ENCODE measurements around the gene WDR43. TPM values are rescaled to one million over a fixed set of nuclear protein-coding genes. Genes with fewer than 3 reads are reported as not detected.
"Not testable (repeated sequence)": the region's sequence is repeated elsewhere in the genome, so short reads cannot be mapped to it uniquely, and the experiment has no call there.

The WDR43 gene
- polyA plus RNA-seq, 1 donor from 2014 or later: 24.4 TPM

DNA sequence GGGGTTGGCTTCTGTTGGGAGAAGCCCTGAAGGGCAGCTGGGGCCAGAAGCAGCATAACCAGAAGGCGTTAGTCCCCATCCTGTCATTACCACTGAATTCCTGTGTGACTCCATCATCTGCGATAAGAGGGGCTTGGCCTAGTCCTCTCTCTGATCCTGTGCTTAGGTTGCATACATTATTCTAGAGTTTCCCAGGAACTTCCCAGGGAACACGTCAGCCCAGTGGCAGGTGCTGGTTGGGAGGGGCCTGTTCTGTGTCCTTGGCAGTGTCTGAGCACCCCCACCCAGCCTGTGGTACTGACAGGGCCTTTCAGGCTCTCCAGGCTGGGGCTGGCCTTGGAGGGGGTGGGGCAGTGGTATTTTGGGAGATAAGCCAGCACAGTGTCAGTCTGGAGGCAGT is 82.1 kb downstream of the WDR43 start:
- Histone ChIP-seq H3K36me3 (ENCODE audit: insufficient read depth, low read length) (no peaks in the 10 kb centered on the region), H3K9ac (ENCODE audit: low read length) (no peak overlapping the region), H3K4me2 (ENCODE audit: low read length) (no peak overlapping the region), H3K4me3 (ENCODE audit: low read length) (no peak overlapping the region), H2AFZ (ENCODE audit: low read depth, low read length) (no peak overlapping the region), H3K27ac (ENCODE audit: low read length) (no peak overlapping the region), H3K79me2 (replicated peaks; ENCODE audit: insufficient read depth, low read length) (no peaks in the 10 kb centered on the region), H3F3A (ENCODE audit: insufficient read depth, low read length, poor library complexity, severe bottlenecking) (no peaks in the 10 kb centered on the region), H3K27me3 (ENCODE audit: insufficient read depth, low read depth, low read length) (no peaks in the 10 kb centered on the region), H4K20me1 (ENCODE audit: insufficient read depth) (no peaks in the 10 kb centered on the region), H3K9me2 (ENCODE audit: insufficient read depth, low read length) (no peaks in the 10 kb centered on the region), H3K9me3 (ENCODE audit: low read length) (no peaks in the 10 kb centered on the region)
- TF ChIP-seq TAF1 (IDR thresholded peaks at IDR 0.05; ENCODE audit: low read depth) (no peak), POLR2AphosphoS5 (IDR thresholded peaks at IDR 0.05) (no peak), EP300 (conservative IDR thresholded peaks at IDR 0.05; ENCODE audit: poor library complexity, severe bottlenecking) (no peak), SMC3 (conservative IDR thresholded peaks at IDR 0.05; ENCODE audit: poor library complexity) (no peak), EZH2 (IDR thresholded peaks at IDR 0.05; ENCODE audit: borderline replicate concordance, insufficient read depth, low read length, poor library complexity, severe bottlenecking) (no peak), MXI1 (conservative IDR thresholded peaks at IDR 0.05; ENCODE audit: poor library complexity, severe bottlenecking) (no peak), RAD21 (conservative IDR thresholded peaks at IDR 0.05) (no peak)
- TF ChIP-seq, protein P1, sequence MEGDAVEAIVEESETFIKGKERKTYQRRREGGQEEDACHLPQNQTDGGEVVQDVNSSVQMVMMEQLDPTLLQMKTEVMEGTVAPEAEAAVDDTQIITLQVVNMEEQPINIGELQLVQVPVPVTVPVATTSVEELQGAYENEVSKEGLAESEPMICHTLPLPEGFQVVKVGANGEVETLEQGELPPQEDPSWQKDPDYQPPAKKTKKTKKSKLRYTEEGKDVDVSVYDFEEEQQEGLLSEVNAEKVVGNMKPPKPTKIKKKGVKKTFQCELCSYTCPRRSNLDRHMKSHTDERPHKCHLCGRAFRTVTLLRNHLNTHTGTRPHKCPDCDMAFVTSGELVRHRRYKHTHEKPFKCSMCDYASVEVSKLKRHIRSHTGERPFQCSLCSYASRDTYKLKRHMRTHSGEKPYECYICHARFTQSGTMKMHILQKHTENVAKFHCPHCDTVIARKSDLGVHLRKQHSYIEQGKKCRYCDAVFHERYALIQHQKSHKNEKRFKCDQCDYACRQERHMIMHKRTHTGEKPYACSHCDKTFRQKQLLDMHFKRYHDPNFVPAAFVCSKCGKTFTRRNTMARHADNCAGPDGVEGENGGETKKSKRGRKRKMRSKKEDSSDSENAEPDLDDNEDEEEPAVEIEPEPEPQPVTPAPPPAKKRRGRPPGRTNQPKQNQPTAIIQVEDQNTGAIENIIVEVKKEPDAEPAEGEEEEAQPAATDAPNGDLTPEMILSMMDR (IDR thresholded peaks at IDR 0.05; ENCODE audit: poor library complexity, severe bottlenecking): no peak
- TF ChIP-seq, protein P2, sequence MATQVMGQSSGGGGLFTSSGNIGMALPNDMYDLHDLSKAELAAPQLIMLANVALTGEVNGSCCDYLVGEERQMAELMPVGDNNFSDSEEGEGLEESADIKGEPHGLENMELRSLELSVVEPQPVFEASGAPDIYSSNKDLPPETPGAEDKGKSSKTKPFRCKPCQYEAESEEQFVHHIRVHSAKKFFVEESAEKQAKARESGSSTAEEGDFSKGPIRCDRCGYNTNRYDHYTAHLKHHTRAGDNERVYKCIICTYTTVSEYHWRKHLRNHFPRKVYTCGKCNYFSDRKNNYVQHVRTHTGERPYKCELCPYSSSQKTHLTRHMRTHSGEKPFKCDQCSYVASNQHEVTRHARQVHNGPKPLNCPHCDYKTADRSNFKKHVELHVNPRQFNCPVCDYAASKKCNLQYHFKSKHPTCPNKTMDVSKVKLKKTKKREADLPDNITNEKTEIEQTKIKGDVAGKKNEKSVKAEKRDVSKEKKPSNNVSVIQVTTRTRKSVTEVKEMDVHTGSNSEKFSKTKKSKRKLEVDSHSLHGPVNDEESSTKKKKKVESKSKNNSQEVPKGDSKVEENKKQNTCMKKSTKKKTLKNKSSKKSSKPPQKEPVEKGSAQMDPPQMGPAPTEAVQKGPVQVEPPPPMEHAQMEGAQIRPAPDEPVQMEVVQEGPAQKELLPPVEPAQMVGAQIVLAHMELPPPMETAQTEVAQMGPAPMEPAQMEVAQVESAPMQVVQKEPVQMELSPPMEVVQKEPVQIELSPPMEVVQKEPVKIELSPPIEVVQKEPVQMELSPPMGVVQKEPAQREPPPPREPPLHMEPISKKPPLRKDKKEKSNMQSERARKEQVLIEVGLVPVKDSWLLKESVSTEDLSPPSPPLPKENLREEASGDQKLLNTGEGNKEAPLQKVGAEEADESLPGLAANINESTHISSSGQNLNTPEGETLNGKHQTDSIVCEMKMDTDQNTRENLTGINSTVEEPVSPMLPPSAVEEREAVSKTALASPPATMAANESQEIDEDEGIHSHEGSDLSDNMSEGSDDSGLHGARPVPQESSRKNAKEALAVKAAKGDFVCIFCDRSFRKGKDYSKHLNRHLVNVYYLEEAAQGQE (IDR thresholded peaks at IDR 0.05; ENCODE audit: borderline replicate concordance): no peak

DNA sequence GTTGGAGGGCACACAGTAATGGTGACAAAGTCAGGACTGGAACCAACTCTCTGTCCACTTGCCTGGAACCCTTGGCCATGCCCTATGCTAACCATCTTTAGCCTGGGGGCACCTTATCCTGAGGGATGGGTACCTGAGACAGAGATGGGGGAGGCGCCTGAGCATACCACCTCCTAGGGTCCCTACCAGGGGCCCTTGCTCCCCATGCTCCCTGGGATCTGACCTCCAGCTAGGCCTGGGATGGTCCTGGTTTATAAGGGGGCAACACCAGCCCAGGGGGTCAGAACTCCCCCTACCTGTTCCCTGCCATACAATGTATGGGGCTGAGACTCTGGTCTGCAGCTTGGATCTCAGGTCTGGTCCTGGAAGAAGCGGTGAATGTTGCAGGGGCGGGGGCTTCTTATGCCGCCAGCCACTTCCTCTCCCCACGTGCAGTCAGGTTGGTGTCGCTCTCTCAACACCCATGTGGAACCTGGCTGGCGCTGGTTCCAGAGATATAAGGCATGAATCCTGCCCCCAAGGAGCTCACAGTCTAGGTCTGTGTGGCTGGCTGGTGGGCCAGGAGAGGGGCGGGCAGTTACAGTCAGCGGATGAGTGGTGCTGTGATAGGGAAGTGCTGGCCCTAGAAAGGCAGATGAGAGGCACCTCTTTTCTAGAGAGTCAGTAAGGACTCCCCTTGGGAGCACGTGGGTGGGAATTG is 82.9 kb downstream of the WDR43 start:
- Histone ChIP-seq H3K79me2 (replicated peaks; ENCODE audit: insufficient read depth, low read length) (no peaks in the 10 kb centered on the region), H3K4me2 (ENCODE audit: low read length) (no peak overlapping the region), H3F3A (ENCODE audit: insufficient read depth, low read length, poor library complexity, severe bottlenecking) (no peaks in the 10 kb centered on the region), H3K36me3 (ENCODE audit: insufficient read depth, low read length) (no peaks in the 10 kb centered on the region), H3K4me3 (ENCODE audit: low read length) (no peak overlapping the region), H3K9me2 (ENCODE audit: insufficient read depth, low read length) (no peaks in the 10 kb centered on the region), H3K27me3 (ENCODE audit: insufficient read depth, low read depth, low read length) (no peaks in the 10 kb centered on the region), H2AFZ (ENCODE audit: low read depth, low read length) (no peak overlapping the region), H3K9ac (ENCODE audit: low read length) (no peak overlapping the region), H3K9me3 (ENCODE audit: low read length) (no peaks in the 10 kb centered on the region), H4K20me1 (ENCODE audit: insufficient read depth) (no peaks in the 10 kb centered on the region), H3K27ac (ENCODE audit: low read length) (no peak overlapping the region)
- no peak for TF ChIP-seq RAD21 (conservative IDR thresholded peaks at IDR 0.05)
- TF ChIP-seq EZH2 (IDR thresholded peaks at IDR 0.05; ENCODE audit: borderline replicate concordance, insufficient read depth, low read length, poor library complexity, severe bottlenecking): no peak
- no peak for TF ChIP-seq TAF1 (IDR thresholded peaks at IDR 0.05; ENCODE audit: low read depth)
- TF ChIP-seq, protein P1 (IDR thresholded peaks at IDR 0.05; ENCODE audit: poor library complexity, severe bottlenecking): no peak
- TF ChIP-seq SMC3 (conservative IDR thresholded peaks at IDR 0.05; ENCODE audit: poor library complexity): no peak
- TF ChIP-seq POLR2AphosphoS5 (IDR thresholded peaks at IDR 0.05): no peak
- TF ChIP-seq EP300 (conservative IDR thresholded peaks at IDR 0.05; ENCODE audit: poor library complexity, severe bottlenecking): no peak
- no peak for TF ChIP-seq MXI1 (conservative IDR thresholded peaks at IDR 0.05; ENCODE audit: poor library complexity, severe bottlenecking)
- TF ChIP-seq, protein P2 (IDR thresholded peaks at IDR 0.05; ENCODE audit: borderline replicate concordance): no peak

DNA sequence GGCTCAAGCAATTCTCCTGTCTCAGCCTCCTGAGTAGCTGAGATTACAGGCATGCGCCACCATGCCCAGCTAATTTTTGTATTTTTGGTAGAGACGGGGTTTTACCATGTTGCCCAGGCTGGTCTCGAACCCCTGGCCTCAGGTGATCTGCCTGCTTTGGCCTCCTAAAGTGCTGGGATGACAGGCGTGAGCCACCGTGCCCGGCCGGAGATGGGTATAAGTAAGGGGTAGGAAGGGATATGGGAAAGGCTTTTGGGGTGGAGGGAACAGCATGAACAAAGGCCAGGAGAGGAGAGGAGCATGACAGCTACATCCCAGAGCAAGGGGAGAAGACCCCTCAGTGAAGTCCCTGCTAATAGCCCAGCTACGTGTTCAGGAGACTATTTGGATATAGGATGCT is 83.5 kb downstream of the WDR43 start:
- not testable (repeated sequence) for H3K27ac ChIP-seq (ENCODE audit: low read length); H3K4me2 ChIP-seq (ENCODE audit: low read length); H3F3A ChIP-seq (ENCODE audit: insufficient read depth, low read length, poor library complexity, severe bottlenecking)

More for the DNA sequence above, 83.5 kb downstream of the WDR43 start:
- not testable (repeated sequence) for H2AFZ ChIP-seq (ENCODE audit: low read depth, low read length); H3K9me2 ChIP-seq (ENCODE audit: insufficient read depth, low read length); H3K79me2 ChIP-seq (replicated peaks; ENCODE audit: insufficient read depth, low read length); H3K27me3 ChIP-seq (ENCODE audit: insufficient read depth, low read depth, low read length); H3K36me3 ChIP-seq (ENCODE audit: insufficient read depth, low read length); H3K9ac ChIP-seq (ENCODE audit: low read length); H4K20me1 ChIP-seq (ENCODE audit: insufficient read depth); H3K9me3 ChIP-seq (ENCODE audit: low read length); H3K4me3 ChIP-seq (ENCODE audit: low read length)
